Thyroid gland (tissue), 4 donors: ENCODE results near the gene RPP30. TPM values are rescaled to one million over a fixed set of nuclear protein-coding genes. Genes with fewer than 3 reads are reported as not detected.

Source experiments
- DNase-seq, 2 donors: peaks; one replicate each; pipeline ENCODE4 v3.0.0-alpha.2; 2019
- H3K27ac ChIP-seq, 3 donors: fragments of 200-600 bp; sonication (generic); 1 replicate in 2 of 3; 2 replicates in 1 of 3; pipeline ENCODE4 v1.5.1; 2016 to 2019; ENCODE audit warnings: mild to moderate bottlenecking in 1 of 3, moderate library complexity in 1 of 3
- H3K27me3 ChIP-seq: fragments of 200-600 bp; sonication (generic); one replicate; pipeline ENCODE4 v1.5.1; 2019
- H3K36me3 ChIP-seq, 2 donors: fragments of 200-600 bp; sonication (generic); one replicate each; pipeline ENCODE4 v1.5.1; 2016 to 2019
- H3K4me1 ChIP-seq, 2 donors: fragments of 200-600 bp; sonication (generic); one replicate each; pipeline ENCODE4 v1.5.1; 2017 to 2019
- H3K4me3 ChIP-seq, 3 donors: fragments of 200-600 bp; sonication (generic); replicated peaks in 1 of 3; 1 replicate in 2 of 3; 2 replicates in 1 of 3; pipeline ENCODE4 v1.5.1; 2016; ENCODE audit warnings: mild to moderate bottlenecking in 1 of 3
- H3K9me3 ChIP-seq: fragments of 200-600 bp; sonication (generic); one replicate; pipeline ENCODE4 v1.5.1; 2017
- CTCF ChIP-seq, 6 experiments: fragments of 200-600 bp in 3 of 6; fragments of 450-650 bp in 3 of 6; sonication (generic) in 3 of 6; IDR thresholded peaks; one replicate each; pipeline ENCODE4 v1.5.1; 2016 to 2019; ENCODE audit warnings: antibody characterized with exemption in 6 of 6, mild to moderate bottlenecking in 2 of 6, inconsistent platforms in 1 of 6, moderate library complexity in 1 of 6
- POLR2A ChIP-seq, 2 donors: fragments of 450-650 bp; IDR thresholded peaks; one replicate each; pipeline ENCODE4 v1.6.1; 2017; ENCODE audit warnings: antibody characterized with exemption in 2 of 2, mild to moderate bottlenecking in 2 of 2, moderate library complexity in 1 of 2
- WGBS, 2 donors: methylation state at CpG; one replicate each; pipeline ENCODE4 v1.1.5; 2017; 5-methylcytosine and 5-hydroxymethylcytosine counted together
- intact Hi-C: fragments of 100-400 bp; cut with DNase I; formaldehyde crosslinking; loops from one replicate; pipeline ENCODE4 v1.15.1; 2023
- small RNA-seq: library from RNA; depleted of rRNA; stranded (forward); fragments of <200 nt; gene quantifications from one replicate; pipeline ENCODE3, GENCODE V24; 2016
- total RNA-seq, 4 donors: library from RNA; depleted of rRNA; stranded (reverse); fragments of >200 nt; gene quantifications; one replicate each; pipeline ENCODE4 v1.2.3, GENCODE V29; 2016

RPP30 gene
- total RNA-seq, 4 donors from 2014 or later = 20.4 to 62.6 (median 36.3) TPM

- H3K36me3 ChIP-seq = no peaks in the 10 kb centered on the region
- intact Hi-C loops = no loop called here
- no peaks in the 10 kb centered on the region for H3K4me1 ChIP-seq
- WGBS, 2 donors = 83 to 89% methylated on average over 5 of the region's 5 CpGs
- DNase-seq = no peak
- TF ChIP-seq CTCF (IDR thresholded peaks at IDR 0.05) (no peak), POLR2A (IDR thresholded peaks at IDR 0.05) (no peak)
- H3K9me3 ChIP-seq = no peaks in the 10 kb centered on the region
- H3K27me3 ChIP-seq = no peaks in the 10 kb centered on the region
- no peak overlapping the region for H3K4me3 ChIP-seq
- H3K27ac ChIP-seq = no peak overlapping the region
These were observed 75.5 kb downstream of the RPP30 start for GRCh38 chr10:90947030-90947960.

Small RNAs within 50 kb of the gene (small RNA-seq; reads per million reads assigned to genes)
- not detected for gene RF00019
- gene RNU6-740P = not detected

Other genes starting within 250 kb of the RPP30 start
- gene HTR7, start 13.9 kb upstream of the RPP30 start, total RNA-seq = under 1 TPM in 1 of 4 donors, not detected in 3; 0.29 TPM
- gene ANKRD1, start 49.1 kb downstream of the RPP30 start, total RNA-seq = under 1 TPM in 1 of 4 donors, not detected in 3; 0.94 TPM